ENCODE results near the gene NCOA7. TPM values are rescaled to one million over a fixed set of nuclear protein-coding genes. Genes with fewer than 3 reads are reported as not detected.
A peak's percentile ranks its signal among the peaks of the same experiment; 100 is the strongest.

Gene NCOA7
- total RNA-seq, 1 experiment from 2014 or later: 37.3 TPM

DNA sequence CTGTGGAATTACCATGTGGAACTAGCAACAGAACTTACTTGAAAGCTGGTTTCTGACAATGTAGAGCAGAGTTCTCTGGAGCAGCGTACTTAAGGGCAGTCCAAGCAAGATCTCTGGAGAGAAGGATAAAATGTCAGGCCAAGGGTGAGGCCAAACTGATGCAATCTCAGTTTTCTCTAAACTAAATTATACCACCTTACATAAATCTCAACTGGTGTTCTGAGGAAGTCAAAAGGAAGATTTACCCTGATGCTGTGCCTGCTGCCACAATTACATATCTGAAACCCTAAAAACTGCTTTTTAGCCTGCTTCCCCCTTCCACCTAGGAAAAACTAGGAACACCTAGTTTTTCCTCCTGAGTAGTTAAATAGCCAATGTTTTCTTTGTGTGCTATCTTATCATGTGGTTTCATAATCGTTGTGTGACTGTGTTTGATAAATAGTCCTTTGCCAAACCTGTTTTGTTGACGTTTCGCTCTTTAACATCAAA, 28.1 kb downstream of the NCOA7 start:
- BruUV-seq (replicated peaks): no TSS peak
- H3K36me3 ChIP-seq (ENCODE audit: control insufficient read depth, insufficient read depth, low read length): no peaks in the 10 kb centered on the region
- in situ Hi-C loops (cut with HindIII; ENCODE audit: low pct_unique_long_range_greater_than_20kb, low sequenced_read_pairs) (no loop called here), intact Hi-C loops (cut with micrococcal nuclease; ENCODE audit: unreplicated experiment) (no loop called here)
- H3K27ac ChIP-seq (ENCODE audit: low read length): peak overlapping the region; percentile 46; the same call in 1 of the 2 replicates
- ATAC-seq: no peak
- CTCF ChIA-PET: interaction anchor here (0.7 kb wide), 1 partner anchor 27 kb away, joined by 5 read pairs; no protein-coding TSS in a partner anchor
- POLR2A ChIA-PET: no interaction called here
- no peaks in the 10 kb centered on the region for H3K27me3 ChIP-seq (ENCODE audit: control insufficient read depth, insufficient read depth, low read length)
- TF ChIP-seq POLR2AphosphoS5 (IDR thresholded peaks at IDR 0.05; ENCODE audit: low read depth, low read length): no peak
- H3K4me1 ChIP-seq (ENCODE audit: control insufficient read depth, insufficient read depth, low read length): peaks cover 41% of the 10 kb centered on the region
- no peak for DNase-seq (ENCODE audit: low read depth, low spot score)
- no peaks in the 10 kb centered on the region for H3K9me3 ChIP-seq (ENCODE audit: control insufficient read depth, insufficient read depth, low read depth, low read length)
- no peak overlapping the region for H3K4me3 ChIP-seq (ENCODE audit: low read depth in 2 of 2, low read length in 2 of 2)

- ATAC-seq (no peak), DNase-seq (ENCODE audit: low read depth, low spot score) (no peak)
- H3K4me3 ChIP-seq (ENCODE audit: low read depth in 2 of 2, low read length in 2 of 2): no peak overlapping the region
- ChIA-PET CTCF (no interaction called here), POLR2A (interaction anchor here (0.6 kb wide), 1 partner anchor 1447 kb away, joined by 5 read pairs; the partner anchor contains the start of gene RNF146)
- H3K27ac ChIP-seq (ENCODE audit: low read length): no peak overlapping the region; the same call in 1 of the 2 replicates
- no TSS peak for BruUV-seq (replicated peaks)
- no peaks in the 10 kb centered on the region for H3K9me3 ChIP-seq (ENCODE audit: control insufficient read depth, insufficient read depth, low read depth, low read length)
- no peaks in the 10 kb centered on the region for H3K27me3 ChIP-seq (ENCODE audit: control insufficient read depth, insufficient read depth, low read length)
- H3K4me1 ChIP-seq (ENCODE audit: control insufficient read depth, insufficient read depth, low read length): peaks cover 40% of the 10 kb centered on the region
- no peaks in the 10 kb centered on the region for H3K36me3 ChIP-seq (ENCODE audit: control insufficient read depth, insufficient read depth, low read length)
- intact Hi-C loops (cut with micrococcal nuclease; ENCODE audit: unreplicated experiment): no loop called here
- no peak for TF ChIP-seq CTCF (IDR thresholded peaks at IDR 0.05)
- TF ChIP-seq TCF7L2 (IDR thresholded peaks at IDR 0.05; ENCODE audit: low read depth, low read length): no peak
- no peak for TF ChIP-seq SIN3A (IDR thresholded peaks at IDR 0.05; ENCODE audit: borderline replicate concordance, insufficient read depth, low read depth, low read length)
- no peak for TF ChIP-seq REST (IDR thresholded peaks at IDR 0.05; ENCODE audit: insufficient read depth in 1 of 2, low read depth in 2 of 2, low read length in 1 of 2)
- no peak for TF ChIP-seq POLR2AphosphoS5 (IDR thresholded peaks at IDR 0.05; ENCODE audit: low read depth, low read length)
- in situ Hi-C loops (cut with HindIII; ENCODE audit: low pct_unique_long_range_greater_than_20kb, low sequenced_read_pairs): no loop called here
Observed at GRCh38 chr6:125819535-125820326, 29.0 kb downstream of the NCOA7 start.

- CTCF ChIA-PET: no interaction called here
- Histone ChIP-seq H3K27ac (ENCODE audit: low read length) (peak overlapping the region; percentile 60), H3K9me3 (ENCODE audit: control insufficient read depth, insufficient read depth, low read depth, low read length) (no peaks in the 10 kb centered on the region), H3K4me3 (ENCODE audit: low read depth in 2 of 2, low read length in 2 of 2) (no peak overlapping the region), H3K4me1 (ENCODE audit: control insufficient read depth, insufficient read depth, low read length) (peaks cover 34% of the 10 kb centered on the region), H3K27me3 (ENCODE audit: control insufficient read depth, insufficient read depth, low read length) (no peaks in the 10 kb centered on the region), H3K36me3 (ENCODE audit: control insufficient read depth, insufficient read depth, low read length) (no peaks in the 10 kb centered on the region)
- DNase-seq (ENCODE audit: low read depth, low spot score) (no peak), ATAC-seq (peak; percentile 71)
- POLR2A ChIA-PET: no interaction called here
- intact Hi-C loops (cut with micrococcal nuclease; ENCODE audit: unreplicated experiment) (no loop called here), in situ Hi-C loops (cut with HindIII; ENCODE audit: low pct_unique_long_range_greater_than_20kb, low sequenced_read_pairs) (no loop called here)
- TF ChIP-seq SIN3A (IDR thresholded peaks at IDR 0.05; ENCODE audit: borderline replicate concordance, insufficient read depth, low read depth, low read length): no peak
- no peak for TF ChIP-seq POLR2AphosphoS5 (IDR thresholded peaks at IDR 0.05; ENCODE audit: low read depth, low read length)
- BruUV-seq (replicated peaks): no TSS peak
Observed at GRCh38 chr6:125821825-125822281, 31.1 kb downstream of the NCOA7 start.

Measured in Panc1 (cell line).